PC-3 (cell line): Measurements from ENCODE around the gene RASA4B.
"Not testable (repeated sequence)": the region's sequence is repeated elsewhere in the genome, so short reads cannot be mapped to it uniquely, and the experiment has no call there.

Experiments
- CTCF ChIP-seq: fragments of 300-600 bp; sonication (generic); conservative IDR thresholded peaks from 2 replicates; pipeline ENCODE4 v1.5.1; 2017; ENCODE audit warnings: antibody characterized with exemption, low read depth, mild to moderate bottlenecking, low read length
- EZH2 ChIP-seq: fragments of 300-600 bp; sonication (generic); IDR thresholded peaks from one replicate; pipeline ENCODE4 v1.6.1; 2017; ENCODE audit warnings: antibody characterized with exemption, mild to moderate bottlenecking, low read length; ENCODE audit not compliant: unreplicated experiment

- not testable (repeated sequence) for TF ChIP-seq CTCF, EZH2
These were observed 33.3 kb downstream of the RASA4B start for GRCh38 chr7:102484317-102484716.
